Panc1 (cell line): ENCODE data around the gene ERCC3. TPM values are rescaled to one million over a fixed set of nuclear protein-coding genes. Genes with fewer than 3 reads are reported as not detected.

Source experiments
- ATAC-seq: fragments of 200-7000 bp; cut with Tn5 transposase; 2 replicates; pipeline ENCODE4 v1.9.1; 2020; ENCODE audit warnings: mild to moderate bottlenecking, moderate library complexity
- BruUV-seq: library from RNA; stranded (reverse); fragments of 400-500 nt; replicated peaks from 2 replicates; lab custom pipeline; 2021; lab: Mats Ljungman, UMichigan
- CTCF ChIA-PET: fragments of 300-600 bp; sonication (Branson Sonifier 250); formaldehyde crosslinking; loops from one replicate; lab custom pipeline; 2022; ENCODE audit warnings: antibody characterized with exemption; lab: Charles Lee
- POLR2A ChIA-PET: fragments of 300-600 bp; sonication (Branson Sonifier 250); formaldehyde crosslinking; loops from one replicate; lab custom pipeline; 2022; ENCODE audit warnings: antibody characterized with exemption; lab: Charles Lee
- DNase-seq: peaks from one replicate; pipeline ENCODE4 v3.0.0-alpha.2; 2010; ENCODE audit warnings: low read depth, low spot score
- H3K27ac ChIP-seq: 2 replicates; pipeline ENCODE4 v1.5.1; 2011; ENCODE audit warnings: mild to moderate bottlenecking, low read length, inconsistent platforms
- H3K27me3 ChIP-seq: fragments of 200-500 bp; sonication (Bioruptor generic); 2 replicates; pipeline ENCODE4 v1.6.0; 2014; ENCODE audit warnings: low read length, inconsistent platforms; ENCODE audit not compliant: control insufficient read depth, insufficient read depth
- H3K36me3 ChIP-seq: fragments of 200-500 bp; sonication (Bioruptor generic); 2 replicates; pipeline ENCODE4 v1.5.1; 2014; ENCODE audit warnings: inconsistent platforms, mild to moderate bottlenecking, low read length, moderate library complexity; ENCODE audit not compliant: control insufficient read depth, insufficient read depth
- H3K4me1 ChIP-seq: 2 replicates; pipeline ENCODE4 v1.5.1; 2011; ENCODE audit warnings: inconsistent platforms, mild to moderate bottlenecking, low read length, moderate library complexity; ENCODE audit not compliant: control insufficient read depth, insufficient read depth
- H3K4me3 ChIP-seq, 2 experiments: 2 replicates each; pipeline ENCODE4 v1.5.1; 2011 to 2012; ENCODE audit warnings: low read depth in 2 of 2, low read length in 2 of 2, mild to moderate bottlenecking in 2 of 2, inconsistent platforms in 1 of 2, moderate library complexity in 1 of 2
- H3K9me3 ChIP-seq: fragments of 200-500 bp; sonication (Bioruptor generic); 2 replicates; pipeline ENCODE4 v1.5.1; 2014; ENCODE audit warnings: low read depth, mild to moderate bottlenecking, inconsistent platforms, low read length, moderate library complexity; ENCODE audit not compliant: control insufficient read depth, insufficient read depth
- POLR2AphosphoS5 ChIP-seq: IDR thresholded peaks from 2 replicates; pipeline ENCODE4 v1.6.1; 2012; ENCODE audit warnings: mild to moderate bottlenecking, low read depth, low read length, moderate library complexity
- SIN3A ChIP-seq: IDR thresholded peaks from 2 replicates; pipeline ENCODE4 v1.6.1; 2012; ENCODE audit warnings: low read depth, mild to moderate bottlenecking, low read length, moderate library complexity, borderline replicate concordance; ENCODE audit not compliant: insufficient read depth
- TCF7L2 ChIP-seq: IDR thresholded peaks from 2 replicates; pipeline ENCODE4 v1.6.1; 2011; ENCODE audit warnings: mild to moderate bottlenecking, low read depth, low read length, inconsistent platforms
- in situ Hi-C: cut with HindIII; loops from 2 replicates; pipeline ENCODE4 v1.10.0; 2016; ENCODE audit warnings: low sequenced_read_pairs, low pct_unique_long_range_greater_than_20kb
- intact Hi-C: fragments of 100-400 bp; cut with micrococcal nuclease; formaldehyde crosslinking; loops from one replicate; pipeline ENCODE4 v1.10.0; 2022; ENCODE audit not compliant: unreplicated experiment
- total RNA-seq: library from RNA; stranded (reverse); gene quantifications from one replicate; pipeline ENCODE4 v1.2.1, GENCODE V29; 2021; ENCODE audit not compliant: unreplicated experiment
- TF ChIP-seq, protein P1 (sequence below), 2 experiments: IDR thresholded peaks; 2 replicates each; pipeline ENCODE4 v1.6.1; 2011 to 2012; ENCODE audit warnings: low read depth in 2 of 2, control low read depth in 1 of 2, low read length in 1 of 2, mild to moderate bottlenecking in 1 of 2, moderate library complexity in 1 of 2; ENCODE audit not compliant: insufficient read depth in 1 of 2
- TF ChIP-seq, protein P2 (sequence below): fragments of 450-650 bp; IDR thresholded peaks from 2 replicates; pipeline ENCODE4 v1.5.1; 2017; ENCODE audit warnings: mild to moderate bottlenecking

ERCC3 gene
- total RNA-seq, 1 experiment from 2014 or later = 38.0 TPM

DNA sequence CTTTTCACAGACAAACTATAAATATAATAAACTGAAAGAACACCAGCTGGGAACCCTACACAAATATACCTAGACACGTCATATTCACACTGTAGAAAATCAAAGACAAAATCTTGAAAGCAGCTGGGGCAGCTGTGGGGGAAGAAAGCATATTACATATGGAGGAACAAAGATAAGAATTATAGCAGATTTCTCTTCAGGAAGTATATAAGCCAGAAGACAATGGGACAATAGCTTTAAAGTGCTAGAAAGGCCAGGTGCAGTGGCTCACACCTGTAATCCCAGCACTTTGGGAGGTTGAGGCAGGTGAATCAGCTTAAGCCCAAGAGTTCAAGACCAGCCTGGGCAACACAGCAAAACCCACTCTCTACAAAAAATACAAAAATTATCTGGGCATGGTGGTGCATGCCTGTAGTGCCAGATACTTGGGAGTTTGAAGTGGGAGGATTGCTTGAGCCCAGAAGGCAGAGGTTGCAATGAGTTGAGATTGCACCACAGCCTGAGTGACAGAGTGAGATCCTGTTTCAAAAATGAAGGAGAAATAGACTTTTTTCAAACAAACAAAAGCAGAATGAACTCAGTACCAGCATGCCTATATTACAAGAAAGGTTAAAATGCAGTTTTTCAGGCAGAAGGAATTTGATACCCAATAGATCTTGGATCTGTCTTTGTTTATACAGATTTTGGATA lies 26.8 kb upstream of the ERCC3 start:
- H3K27ac ChIP-seq = no peak overlapping the region
- CTCF ChIA-PET = no interaction called here
- no peaks in the 10 kb centered on the region for H3K9me3 ChIP-seq
- no peak for ATAC-seq
- POLR2A ChIA-PET = no interaction called here
- in situ Hi-C loops (no loop called here), intact Hi-C loops (loop anchor here (5.0 kb wide), 1 partner anchor 157 kb away; no protein-coding TSS in a partner anchor)
- H3K27me3 ChIP-seq = no peaks in the 10 kb centered on the region
- H3K4me3 ChIP-seq = no peak overlapping the region
- TF ChIP-seq TCF7L2 = no peak
- no peak for TF ChIP-seq POLR2AphosphoS5
- TF ChIP-seq SIN3A = no peak
- TF ChIP-seq, protein P1, sequence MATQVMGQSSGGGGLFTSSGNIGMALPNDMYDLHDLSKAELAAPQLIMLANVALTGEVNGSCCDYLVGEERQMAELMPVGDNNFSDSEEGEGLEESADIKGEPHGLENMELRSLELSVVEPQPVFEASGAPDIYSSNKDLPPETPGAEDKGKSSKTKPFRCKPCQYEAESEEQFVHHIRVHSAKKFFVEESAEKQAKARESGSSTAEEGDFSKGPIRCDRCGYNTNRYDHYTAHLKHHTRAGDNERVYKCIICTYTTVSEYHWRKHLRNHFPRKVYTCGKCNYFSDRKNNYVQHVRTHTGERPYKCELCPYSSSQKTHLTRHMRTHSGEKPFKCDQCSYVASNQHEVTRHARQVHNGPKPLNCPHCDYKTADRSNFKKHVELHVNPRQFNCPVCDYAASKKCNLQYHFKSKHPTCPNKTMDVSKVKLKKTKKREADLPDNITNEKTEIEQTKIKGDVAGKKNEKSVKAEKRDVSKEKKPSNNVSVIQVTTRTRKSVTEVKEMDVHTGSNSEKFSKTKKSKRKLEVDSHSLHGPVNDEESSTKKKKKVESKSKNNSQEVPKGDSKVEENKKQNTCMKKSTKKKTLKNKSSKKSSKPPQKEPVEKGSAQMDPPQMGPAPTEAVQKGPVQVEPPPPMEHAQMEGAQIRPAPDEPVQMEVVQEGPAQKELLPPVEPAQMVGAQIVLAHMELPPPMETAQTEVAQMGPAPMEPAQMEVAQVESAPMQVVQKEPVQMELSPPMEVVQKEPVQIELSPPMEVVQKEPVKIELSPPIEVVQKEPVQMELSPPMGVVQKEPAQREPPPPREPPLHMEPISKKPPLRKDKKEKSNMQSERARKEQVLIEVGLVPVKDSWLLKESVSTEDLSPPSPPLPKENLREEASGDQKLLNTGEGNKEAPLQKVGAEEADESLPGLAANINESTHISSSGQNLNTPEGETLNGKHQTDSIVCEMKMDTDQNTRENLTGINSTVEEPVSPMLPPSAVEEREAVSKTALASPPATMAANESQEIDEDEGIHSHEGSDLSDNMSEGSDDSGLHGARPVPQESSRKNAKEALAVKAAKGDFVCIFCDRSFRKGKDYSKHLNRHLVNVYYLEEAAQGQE (IDR thresholded peaks at IDR 0.05; ENCODE audit: insufficient read depth in 1 of 2, low read depth in 2 of 2, low read length in 1 of 2) = no peak
- TF ChIP-seq, protein P2, sequence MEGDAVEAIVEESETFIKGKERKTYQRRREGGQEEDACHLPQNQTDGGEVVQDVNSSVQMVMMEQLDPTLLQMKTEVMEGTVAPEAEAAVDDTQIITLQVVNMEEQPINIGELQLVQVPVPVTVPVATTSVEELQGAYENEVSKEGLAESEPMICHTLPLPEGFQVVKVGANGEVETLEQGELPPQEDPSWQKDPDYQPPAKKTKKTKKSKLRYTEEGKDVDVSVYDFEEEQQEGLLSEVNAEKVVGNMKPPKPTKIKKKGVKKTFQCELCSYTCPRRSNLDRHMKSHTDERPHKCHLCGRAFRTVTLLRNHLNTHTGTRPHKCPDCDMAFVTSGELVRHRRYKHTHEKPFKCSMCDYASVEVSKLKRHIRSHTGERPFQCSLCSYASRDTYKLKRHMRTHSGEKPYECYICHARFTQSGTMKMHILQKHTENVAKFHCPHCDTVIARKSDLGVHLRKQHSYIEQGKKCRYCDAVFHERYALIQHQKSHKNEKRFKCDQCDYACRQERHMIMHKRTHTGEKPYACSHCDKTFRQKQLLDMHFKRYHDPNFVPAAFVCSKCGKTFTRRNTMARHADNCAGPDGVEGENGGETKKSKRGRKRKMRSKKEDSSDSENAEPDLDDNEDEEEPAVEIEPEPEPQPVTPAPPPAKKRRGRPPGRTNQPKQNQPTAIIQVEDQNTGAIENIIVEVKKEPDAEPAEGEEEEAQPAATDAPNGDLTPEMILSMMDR = no peak
- no TSS peak for BruUV-seq
- no peak for DNase-seq
- no peaks in the 10 kb centered on the region for H3K4me1 ChIP-seq
- peaks cover 22% of the 10 kb centered on the region for H3K36me3 ChIP-seq

DNA sequence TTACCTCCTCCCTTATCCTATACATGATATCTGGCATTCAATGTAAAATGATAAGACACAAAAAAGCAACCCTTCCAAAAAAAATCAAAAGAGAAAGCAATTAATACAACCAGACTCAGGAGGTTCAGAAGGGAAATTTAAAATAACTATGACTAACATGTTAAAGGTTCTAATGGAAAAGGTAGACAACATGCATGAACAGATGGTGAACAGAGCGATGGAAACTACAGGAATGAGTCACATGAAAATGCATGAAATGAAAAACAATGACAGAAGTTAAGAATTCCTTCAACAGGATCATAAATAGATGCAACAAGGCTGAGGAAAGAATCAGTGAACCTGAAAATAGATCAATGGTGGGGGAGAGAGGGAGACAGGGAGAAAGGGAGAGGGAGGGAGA lies 26.1 kb upstream of the ERCC3 start:
- H3K27ac ChIP-seq = no peak overlapping the region
- ATAC-seq (no peak), DNase-seq (no peak)
- ChIA-PET POLR2A (interaction anchor here (0.6 kb wide), 1 partner anchor 159 kb away, joined by 3 read pairs; no protein-coding TSS in a partner anchor), CTCF (no interaction called here)
- peaks cover 23% of the 10 kb centered on the region for H3K36me3 ChIP-seq
- H3K4me1 ChIP-seq = no peaks in the 10 kb centered on the region
- BruUV-seq = no TSS peak
- intact Hi-C loops (loop anchor here (5.0 kb wide), 1 partner anchor 157 kb away; no protein-coding TSS in a partner anchor), in situ Hi-C loops (no loop called here)
- H3K9me3 ChIP-seq = no peaks in the 10 kb centered on the region
- TF ChIP-seq TCF7L2 (no peak), SIN3A (no peak), POLR2AphosphoS5 (no peak)
- TF ChIP-seq, protein P2 = no peak
- TF ChIP-seq, protein P1 (IDR thresholded peaks at IDR 0.05; ENCODE audit: insufficient read depth in 1 of 2, low read depth in 2 of 2, low read length in 1 of 2) = no peak
- H3K27me3 ChIP-seq = no peaks in the 10 kb centered on the region
- H3K4me3 ChIP-seq = no peak overlapping the region
